IMR-90 (cell line): ENCODE data around the gene ADD3. TPM values are rescaled to one million over a fixed set of nuclear protein-coding genes. Genes with fewer than 3 reads are reported as not detected.

Experiments used
- ATAC-seq: fragments of 200-7000 bp; cut with Tn5 transposase; 2 replicates; pipeline ENCODE4 v1.9.1; 2020; ENCODE audit warnings: low read depth, mild to moderate bottlenecking, moderate library complexity
- BruUV-seq: library from RNA; stranded (reverse); fragments of 400-500 nt; replicated peaks from 2 replicates; lab custom pipeline; 2021; lab: Mats Ljungman, UMichigan
- CTCF ChIA-PET: fragments of 300-600 bp; formaldehyde crosslinking; extraction: SDS; loops from one replicate; lab custom pipeline; 2021; ENCODE audit warnings: antibody characterized with exemption; lab: Yijun Ruan, JAX
- POLR2A ChIA-PET: fragments of 300-600 bp; sonication (Branson Sonifier 250); formaldehyde crosslinking; loops from one replicate; lab custom pipeline; 2022; ENCODE audit warnings: antibody characterized with exemption; ENCODE audit not compliant: unreplicated experiment; lab: Charles Lee
- DNase-seq: peaks from one replicate; pipeline ENCODE4 v3.0.0; 2013
- H2AFZ ChIP-seq: replicated peaks from 2 replicates; pipeline ENCODE3; 2013; ENCODE audit warnings: low read length, mild to moderate bottlenecking; ENCODE audit not compliant: poor library complexity
- H2AK5ac ChIP-seq: 2 replicates; pipeline ENCODE4 v1.6.1; 2013; ENCODE audit warnings: low read depth, low read length, inconsistent platforms
- H2AK9ac ChIP-seq: replicated peaks from 2 replicates; pipeline ENCODE3; 2013; ENCODE audit warnings: mild to moderate bottlenecking, low read depth, low read length, moderate library complexity; ENCODE audit not compliant: poor library complexity
- H2BK120ac ChIP-seq: 2 replicates; pipeline ENCODE4 v1.6.1; 2013; ENCODE audit warnings: low read depth, low read length, inconsistent platforms
- H2BK15ac ChIP-seq: 3 replicates; pipeline ENCODE4 v1.6.1; 2013; ENCODE audit warnings: low read depth, low read length, inconsistent platforms
- H2BK20ac ChIP-seq: 2 replicates; pipeline ENCODE4 v1.6.1; 2013; ENCODE audit warnings: low read depth, mild to moderate bottlenecking, inconsistent platforms, low read length, moderate library complexity
- H2BK5ac ChIP-seq: 2 replicates; pipeline ENCODE4 v1.6.1; 2013; ENCODE audit warnings: mild to moderate bottlenecking, low read depth, low read length, inconsistent platforms; ENCODE audit not compliant: poor library complexity, severe bottlenecking
- H3K14ac ChIP-seq: replicated peaks from 2 replicates; pipeline ENCODE4 v1.6.1; 2013; ENCODE audit warnings: low read depth, low read length, inconsistent platforms
- H3K18ac ChIP-seq: 2 replicates; pipeline ENCODE4 v1.6.1; 2013; ENCODE audit warnings: low read depth, low read length, control low read depth
- H3K23ac ChIP-seq: 2 replicates; pipeline ENCODE4 v1.6.1; 2013; ENCODE audit warnings: low read depth, low read length, inconsistent platforms
- H3K27ac ChIP-seq: 2 replicates; pipeline ENCODE4 v1.5.1; 2013; ENCODE audit warnings: mild to moderate bottlenecking, control low read depth, low read length; ENCODE audit not compliant: insufficient read depth
- H3K27me3 ChIP-seq: 2 replicates; pipeline ENCODE4 v1.6.1; 2013; ENCODE audit warnings: low read length; ENCODE audit not compliant: control insufficient read depth, insufficient read depth
- H3K36me3 ChIP-seq: 2 replicates; pipeline ENCODE4 v1.6.1; 2013; ENCODE audit warnings: low read length, mixed read lengths; ENCODE audit not compliant: control insufficient read depth, insufficient read depth
- H3K4ac ChIP-seq: 2 replicates; pipeline ENCODE4 v1.6.1; 2013; ENCODE audit warnings: low read depth, low read length, inconsistent platforms
- H3K4me1 ChIP-seq: 2 replicates; pipeline ENCODE4 v1.6.1; 2013; ENCODE audit warnings: low read length, mixed read lengths; ENCODE audit not compliant: control insufficient read depth, insufficient read depth
- H3K4me2 ChIP-seq: 2 replicates; pipeline ENCODE4 v1.6.1; 2013; ENCODE audit warnings: low read depth, mild to moderate bottlenecking, control low read depth, low read length, moderate library complexity
- H3K4me3 ChIP-seq: 2 replicates; pipeline ENCODE4 v1.5.1; 2013; ENCODE audit warnings: low read depth, mild to moderate bottlenecking, control low read depth, low read length, moderate library complexity; ENCODE audit not compliant: insufficient read depth
- H3K56ac ChIP-seq: 2 replicates; pipeline ENCODE4 v1.6.1; 2013; ENCODE audit warnings: low read length, inconsistent platforms; ENCODE audit not compliant: insufficient read depth; ENCODE audit errors: extremely low read depth
- H3K79me1 ChIP-seq, 2 experiments: 2 replicates each; pipeline ENCODE4 v1.6.1; 2013; ENCODE audit warnings: low read length in 2 of 2, inconsistent platforms in 1 of 2, low read depth in 1 of 2
- H3K9ac ChIP-seq: 2 replicates; pipeline ENCODE4 v1.6.1; 2013; ENCODE audit warnings: low read depth, low read length, control low read depth
- H3K9me1 ChIP-seq: 2 replicates; pipeline ENCODE4 v1.6.1; 2013; ENCODE audit warnings: low read length, inconsistent platforms; ENCODE audit not compliant: insufficient read depth
- H3K9me3 ChIP-seq: 2 replicates; pipeline ENCODE4 v1.6.1; 2013; ENCODE audit warnings: low read length; ENCODE audit not compliant: control insufficient read depth, insufficient read depth
- H4K20me1 ChIP-seq: 2 replicates; pipeline ENCODE4 v1.6.1; 2013; ENCODE audit warnings: low read length, inconsistent platforms; ENCODE audit not compliant: insufficient read depth
- H4K5ac ChIP-seq: 2 replicates; pipeline ENCODE4 v1.6.1; 2013; ENCODE audit warnings: mild to moderate bottlenecking, low read depth, low read length, control low read depth
- H4K8ac ChIP-seq, 2 experiments: 2 replicates each; pipeline ENCODE4 v1.6.1; 2013; ENCODE audit warnings: low read depth in 2 of 2, low read length in 2 of 2, control low read depth in 1 of 2, inconsistent platforms in 1 of 2
- H4K91ac ChIP-seq: 2 replicates; pipeline ENCODE4 v1.6.1; 2013; ENCODE audit warnings: low read depth, low read length, inconsistent platforms; ENCODE audit not compliant: insufficient read depth
- BHLHE40 ChIP-seq: fragments of 150-350 bp; IDR thresholded peaks from 2 replicates; pipeline ENCODE4 v1.6.1; 2016; ENCODE audit warnings: mild to moderate bottlenecking, low read depth, low read length
- CHD1 ChIP-seq: IDR thresholded peaks from 2 replicates; pipeline ENCODE4 v1.6.1; 2012; ENCODE audit warnings: low read depth, low read length, improper control_type of control experiment
- FOS ChIP-seq: fragments of 150-350 bp; IDR thresholded peaks from 2 replicates; pipeline ENCODE4 v1.6.1; 2016; ENCODE audit warnings: low read depth, low read length
- MAZ ChIP-seq: IDR thresholded peaks from 2 replicates; pipeline ENCODE4 v1.6.1; 2012; ENCODE audit warnings: low read depth, mild to moderate bottlenecking, low read length, improper control_type of control experiment, moderate library complexity, borderline replicate concordance
- POLR2A ChIP-seq: IDR thresholded peaks from 2 replicates; pipeline ENCODE4 v1.6.1; 2012; ENCODE audit warnings: mild to moderate bottlenecking, low read depth, low read length
- RAD21 ChIP-seq: IDR thresholded peaks from 2 replicates; pipeline ENCODE4 v1.6.1; 2012; ENCODE audit warnings: low read length, improper control_type of control experiment
- SMC3 ChIP-seq: fragments of 150-350 bp; IDR thresholded peaks from 2 replicates; pipeline ENCODE4 v1.6.1; 2016; ENCODE audit warnings: low read depth, mild to moderate bottlenecking, antibody characterized with exemption, low read length, moderate library complexity
- WGBS, 2 experiments: methylation state at CpG; one replicate each; pipeline versions ENCODE4 v1.1.5 to v1.1.7; 2013; ENCODE audit warnings: missing lambda C conversion rate in 2 of 2; ENCODE audit not compliant: insufficient read length in 1 of 2; ENCODE audit errors: extremely low coverage in 2 of 2; 5-methylcytosine and 5-hydroxymethylcytosine counted together
- dilution Hi-C: fragments of 300-500 bp; cut with HindIII; formaldehyde crosslinking; loops from one replicate; pipeline ENCODE4 v1.14.3; 2018; ENCODE audit warnings: low sequenced_read_pairs; ENCODE audit not compliant: unreplicated experiment
- in situ Hi-C: fragments of 300-500 bp; cut with MboI; formaldehyde crosslinking; loops from 3 replicates; pipeline ENCODE4 v1.14.3; 2019; ENCODE audit warnings: low sequenced_read_pairs, inconsistent platforms, mixed read lengths
- intact Hi-C: fragments of 100-400 bp; cut with micrococcal nuclease; formaldehyde crosslinking; loops from 2 replicates; pipeline ENCODE4 v1.10.0; 2022
- polyA plus RNA-seq, 3 experiments: library from polyadenylated mRNA; depleted of rRNA; stranded (reverse); fragments of >200 nt; gene quantifications; 2 replicates each; pipeline ENCODE4 v1.2.3, GENCODE V29; 2012; ENCODE audit warnings: low replicate concordance in 1 of 3
- total RNA-seq: library from RNA; depleted of rRNA; stranded (reverse); fragments of >200 nt; gene quantifications from 2 replicates; pipeline ENCODE4 v1.2.3, GENCODE V29; 2012
- TF ChIP-seq, protein P1 (sequence below): fragments of 150-350 bp; IDR thresholded peaks from 2 replicates; pipeline ENCODE4 v1.6.1; 2017; ENCODE audit warnings: mild to moderate bottlenecking, antibody characterized with exemption, low read length, low read depth

ADD3 gene
- total and polyA plus RNA-seq, 2 of the 4 experiments (the other 2 are of a cell fraction): 138 to 212 TPM

DNA sequence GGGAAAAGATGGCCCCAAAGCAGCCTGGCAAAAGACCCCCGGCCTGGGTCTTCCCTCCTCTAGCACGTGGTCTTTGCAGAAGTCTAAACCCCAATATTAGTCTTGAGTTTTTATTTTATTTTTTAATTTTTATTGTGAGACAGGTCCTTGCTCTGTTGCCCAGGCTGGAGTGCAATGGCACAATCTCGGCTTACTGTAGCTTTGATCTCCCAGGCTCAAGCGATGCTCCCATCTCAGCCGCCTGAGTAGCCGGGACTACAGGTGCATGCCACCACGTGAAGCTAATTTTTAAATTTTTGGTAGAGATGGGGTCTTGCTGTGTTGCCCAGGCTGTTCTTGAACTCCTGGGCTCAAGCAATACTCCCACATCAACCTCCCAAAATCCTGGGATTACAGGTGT, 159.4 kb downstream of the ADD3 start:
- BruUV-seq: no TSS peak
- H3K4me2 ChIP-seq: no peak overlapping the region
- no peak overlapping the region for H2BK120ac ChIP-seq
- no peak overlapping the region for H2BK5ac ChIP-seq
- no peak overlapping the region for H3K9ac ChIP-seq
- H2AK5ac ChIP-seq: no peak overlapping the region
- H2AK9ac ChIP-seq: no peak overlapping the region
- H3K36me3 ChIP-seq: no peaks in the 10 kb centered on the region
- ChIA-PET POLR2A (no interaction called here), CTCF (interaction anchor here (1.0 kb wide), 1 partner anchor 24 kb away, joined by 3 read pairs; no protein-coding TSS in a partner anchor)
- no peak overlapping the region for H2BK20ac ChIP-seq
- no peak overlapping the region for H4K5ac ChIP-seq
- in situ Hi-C loops (no loop called here), dilution Hi-C loops (no loop called here), intact Hi-C loops (no loop called here)
- no peak overlapping the region for H3K4me3 ChIP-seq
- ATAC-seq (no peak), DNase-seq (no peak)
- H3K9me1 ChIP-seq: no peaks in the 10 kb centered on the region
- no peak overlapping the region for H4K8ac ChIP-seq
- no peak overlapping the region for H4K91ac ChIP-seq
- H3K27ac ChIP-seq: no peak overlapping the region
- H3K56ac ChIP-seq: no peak overlapping the region
- H3K4ac ChIP-seq: no peak overlapping the region
- TF ChIP-seq POLR2A (no peak), RAD21 (no peak), BHLHE40 (no peak), MAZ (no peak), CHD1 (no peak), FOS (no peak), SMC3 (no peak)
- TF ChIP-seq, protein P1, sequence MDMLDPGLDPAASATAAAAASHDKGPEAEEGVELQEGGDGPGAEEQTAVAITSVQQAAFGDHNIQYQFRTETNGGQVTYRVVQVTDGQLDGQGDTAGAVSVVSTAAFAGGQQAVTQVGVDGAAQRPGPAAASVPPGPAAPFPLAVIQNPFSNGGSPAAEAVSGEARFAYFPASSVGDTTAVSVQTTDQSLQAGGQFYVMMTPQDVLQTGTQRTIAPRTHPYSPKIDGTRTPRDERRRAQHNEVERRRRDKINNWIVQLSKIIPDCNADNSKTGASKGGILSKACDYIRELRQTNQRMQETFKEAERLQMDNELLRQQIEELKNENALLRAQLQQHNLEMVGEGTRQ: no peak
- H4K20me1 ChIP-seq: no peaks in the 10 kb centered on the region
- no peak overlapping the region for H3K14ac ChIP-seq
- no peaks in the 10 kb centered on the region for H3K9me3 ChIP-seq
- H2AFZ ChIP-seq: no peak overlapping the region
- H2BK15ac ChIP-seq: no peak overlapping the region
- H3K18ac ChIP-seq: no peak overlapping the region
- H3K4me1 ChIP-seq: no peaks in the 10 kb centered on the region
- peaks cover 70% of the 10 kb centered on the region for H3K27me3 ChIP-seq
- 92% methylated on average over 2 of the region's 7 CpGs; no CpG with 5 or more reads in 1 of the 2 experiments for WGBS, 2 experiments
- H3K79me1 ChIP-seq: no peaks in the 10 kb centered on the region
- H3K23ac ChIP-seq: no peak overlapping the region
